Inflammatory macrophage treated with lipopolysaccharide for 1 hour (primary cell): ENCODE data around the gene POMP.
"Not testable (repeated sequence)": the region's sequence is repeated elsewhere in the genome, so short reads cannot be mapped to it uniquely, and the experiment has no call there.

Source experiments
- DNase-seq, 2 donors: peaks; one replicate each; pipeline ENCODE4 v3.0.0-alpha.2; 2020 to 2022

Gene POMP

GRCh38 chr13:28637714-28638355 is 21.1 kb upstream of the POMP start:
- DNase-seq: no peak

DNA sequence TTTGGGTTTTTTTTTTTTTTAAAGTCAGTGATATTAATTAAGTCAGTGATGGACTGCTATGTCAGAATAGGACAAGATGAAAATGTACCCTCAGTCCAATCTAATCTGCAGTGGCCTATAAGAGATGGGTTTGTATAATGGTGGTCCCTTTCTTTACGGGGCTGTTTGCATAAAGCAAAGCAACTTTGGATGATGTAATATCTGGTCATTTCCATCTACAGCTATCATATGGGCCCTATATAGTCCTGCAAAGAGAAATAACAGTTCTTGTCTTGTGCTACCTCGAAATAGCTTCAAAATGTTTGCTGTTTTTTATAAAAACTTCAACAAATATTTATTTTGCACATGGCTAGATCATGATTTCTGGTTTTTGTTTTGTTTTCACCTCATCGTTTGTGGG is 20.2 kb upstream of the POMP start:
- DNase-seq: no peak

GRCh38 chr13:28640861-28641599 is 17.9 kb upstream of the POMP start:
- no peak for DNase-seq

DNA sequence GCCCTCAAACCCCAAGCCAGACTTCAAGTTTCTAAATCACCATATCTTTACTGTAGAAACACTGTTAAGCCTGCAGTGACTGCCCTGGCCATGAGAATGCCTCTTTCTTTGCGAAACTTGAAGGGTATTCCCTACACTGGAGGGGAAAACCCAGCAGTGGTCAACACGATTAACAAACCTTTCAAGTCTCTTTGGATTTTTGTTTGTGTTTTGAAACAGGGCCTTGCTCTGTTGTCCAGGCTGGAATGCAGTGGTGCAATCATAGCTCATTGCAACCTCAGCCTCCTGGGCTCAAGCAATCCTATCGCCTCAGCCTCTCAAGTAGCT is 17.4 kb upstream of the POMP start:
- DNase-seq: peak; percentile 70 to 92

DNA sequence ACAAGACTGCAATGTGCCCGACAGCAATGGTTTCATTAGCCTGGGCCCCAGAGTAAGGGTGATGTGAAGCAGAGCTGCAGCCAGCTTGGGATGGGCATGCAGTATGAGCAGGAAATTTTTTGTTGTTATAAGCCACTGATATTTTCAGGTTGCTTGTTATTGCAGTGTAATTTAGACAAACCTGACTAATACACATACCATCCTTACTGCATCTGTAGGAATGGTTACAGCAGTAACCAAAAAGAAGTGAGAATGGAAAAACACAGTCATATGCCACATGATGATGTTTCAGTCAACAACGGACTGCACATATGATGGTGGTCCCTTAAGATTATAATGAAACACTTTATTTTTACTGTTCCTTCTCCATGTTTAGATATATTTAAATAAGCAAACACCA is 8.6 kb upstream of the POMP start:
- no peak for DNase-seq

GRCh38 chr13:28651810-28652401 is 7.0 kb upstream of the POMP start:
- DNase-seq: peak; percentile 18 to 35

DNA sequence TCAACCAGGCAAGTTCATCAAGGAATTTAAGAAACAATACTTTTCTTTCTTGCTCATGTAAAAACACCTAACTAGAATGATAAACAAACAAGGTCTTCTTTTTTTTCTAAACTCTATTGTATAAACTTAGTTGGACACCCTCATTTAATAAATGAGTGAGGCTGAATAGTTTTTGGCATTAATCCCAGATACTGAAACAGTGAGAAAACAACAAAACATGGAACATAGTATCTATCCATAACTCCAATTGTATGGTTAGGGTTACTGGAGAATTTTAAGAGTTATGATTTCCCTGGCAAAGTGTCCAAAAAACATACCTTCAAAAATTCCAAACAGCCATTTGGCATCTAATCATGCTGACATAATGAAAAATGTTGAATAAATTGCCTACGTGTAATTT is 5.8 kb upstream of the POMP start:
- DNase-seq: no peak

GRCh38 chr13:28654276-28654675 is 4.7 kb upstream of the POMP start:
- DNase-seq: no peak

GRCh38 chr13:28655561-28655960 is 3.4 kb upstream of the POMP start:
- no peak for DNase-seq

DNA sequence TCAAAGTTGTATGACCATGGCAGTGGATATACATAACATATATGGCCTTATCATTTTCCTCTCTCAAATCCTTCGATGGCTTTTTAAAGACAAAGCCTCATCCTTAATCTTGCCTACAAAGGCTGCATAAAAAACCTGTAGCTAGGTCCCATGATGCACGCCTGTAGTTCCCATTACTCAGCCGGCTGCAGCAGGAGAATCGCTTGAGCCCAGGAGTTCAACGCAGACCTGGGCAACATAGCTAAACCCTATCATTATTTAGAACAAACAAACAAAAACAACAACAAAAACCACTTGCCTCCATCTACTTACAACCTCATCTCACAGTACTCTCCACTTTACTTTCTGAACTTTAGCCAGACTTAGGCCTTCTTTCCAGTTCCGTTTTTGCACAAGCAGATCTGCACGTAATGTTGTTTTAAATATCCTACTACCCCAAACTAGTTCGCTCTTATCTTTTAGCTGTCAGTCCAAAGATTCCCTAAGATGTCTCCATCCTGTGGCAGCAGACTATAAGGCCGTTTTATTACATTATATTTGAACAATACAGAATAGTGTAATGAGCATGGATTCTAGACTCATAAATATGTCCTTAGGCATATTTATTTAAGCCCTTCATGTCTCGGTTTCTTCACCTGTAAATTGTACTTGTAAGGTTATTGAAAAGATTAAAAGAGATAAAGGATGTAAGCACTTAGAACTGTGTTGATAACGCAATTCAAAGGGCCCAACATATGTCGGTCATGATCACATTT is 969 bp upstream of the POMP start:
- DNase-seq: peak; percentile 30 to 57

DNA sequence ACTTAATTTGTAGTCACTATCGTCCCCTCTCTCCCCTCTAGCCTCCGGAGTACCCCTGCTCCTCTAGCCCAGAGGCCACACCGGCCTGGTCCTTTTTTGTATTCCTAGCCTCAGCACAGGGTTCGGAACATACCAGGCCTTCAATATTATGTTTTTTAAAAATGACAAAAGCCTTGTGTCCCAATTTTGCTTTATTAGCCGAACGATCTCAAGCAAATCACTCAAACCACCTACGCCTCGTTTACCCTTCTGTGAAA is 463 bp upstream of the POMP start:
- no peak for DNase-seq

- peak; percentile 56 to 58 for DNase-seq
These were observed 666 bp downstream of the POMP start for GRCh38 chr13:28659621-28659970.

- DNase-seq: no peak
These were observed 8.1 kb downstream of the POMP start for GRCh38 chr13:28666897-28667488.

- peak; percentile 28 to 31 for DNase-seq
These were observed 12.3 kb downstream of the POMP start for GRCh38 chr13:28671126-28671792.

DNA sequence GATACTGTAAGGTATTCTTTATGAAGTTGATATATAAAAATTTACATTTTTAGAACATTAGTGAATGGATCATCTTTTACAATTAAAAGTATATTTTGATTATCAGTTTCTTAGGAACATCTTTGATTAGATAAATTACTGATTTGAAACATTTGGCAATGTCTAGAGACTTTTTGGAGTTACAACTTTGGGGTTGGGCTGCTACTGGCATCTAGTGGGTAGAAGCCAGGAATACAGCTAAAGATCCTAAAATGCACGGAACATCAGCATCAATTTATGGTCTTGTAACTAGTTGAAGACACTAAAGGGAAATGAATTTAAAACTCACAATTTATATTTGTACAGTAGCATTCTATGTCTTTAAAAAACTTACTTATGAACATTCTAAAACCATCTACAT is 19.9 kb downstream of the POMP start:
- DNase-seq: no peak

GRCh38 chr13:28679628-28680027 is 20.7 kb downstream of the POMP start:
- DNase-seq: no peak

- no peak for DNase-seq
These were observed 21.6 kb downstream of the POMP start for GRCh38 chr13:28680541-28680940.

- DNase-seq: not testable (repeated sequence)
These were observed 24.2 kb downstream of the POMP start for GRCh38 chr13:28683169-28683568.

GRCh38 chr13:28684257-28684656 is 25.3 kb downstream of the POMP start:
- no peak for DNase-seq

- DNase-seq: no peak
These were observed 26.2 kb downstream of the POMP start for GRCh38 chr13:28685114-28685513.

DNA sequence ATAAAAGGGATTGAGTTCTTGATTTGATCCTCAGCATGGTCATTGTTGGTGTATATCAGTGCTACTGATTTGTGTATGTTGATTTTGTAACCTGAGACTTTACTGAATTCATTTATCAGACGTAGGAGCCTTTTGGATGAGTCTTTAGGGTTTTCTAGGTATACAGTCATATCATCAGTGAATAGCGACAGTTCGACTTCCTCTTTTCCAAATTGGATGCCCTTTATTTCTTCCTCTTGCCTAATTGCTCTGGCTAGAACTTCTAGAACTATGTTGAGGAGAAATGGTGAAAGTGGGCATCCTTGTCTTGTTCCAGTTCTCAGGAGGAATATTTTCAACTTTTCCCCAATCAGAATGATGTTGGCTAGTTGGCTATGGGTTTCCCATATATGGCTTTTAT is 27.0 kb downstream of the POMP start:
- DNase-seq: peak in 1 of 2 donors; percentile 16

DNA sequence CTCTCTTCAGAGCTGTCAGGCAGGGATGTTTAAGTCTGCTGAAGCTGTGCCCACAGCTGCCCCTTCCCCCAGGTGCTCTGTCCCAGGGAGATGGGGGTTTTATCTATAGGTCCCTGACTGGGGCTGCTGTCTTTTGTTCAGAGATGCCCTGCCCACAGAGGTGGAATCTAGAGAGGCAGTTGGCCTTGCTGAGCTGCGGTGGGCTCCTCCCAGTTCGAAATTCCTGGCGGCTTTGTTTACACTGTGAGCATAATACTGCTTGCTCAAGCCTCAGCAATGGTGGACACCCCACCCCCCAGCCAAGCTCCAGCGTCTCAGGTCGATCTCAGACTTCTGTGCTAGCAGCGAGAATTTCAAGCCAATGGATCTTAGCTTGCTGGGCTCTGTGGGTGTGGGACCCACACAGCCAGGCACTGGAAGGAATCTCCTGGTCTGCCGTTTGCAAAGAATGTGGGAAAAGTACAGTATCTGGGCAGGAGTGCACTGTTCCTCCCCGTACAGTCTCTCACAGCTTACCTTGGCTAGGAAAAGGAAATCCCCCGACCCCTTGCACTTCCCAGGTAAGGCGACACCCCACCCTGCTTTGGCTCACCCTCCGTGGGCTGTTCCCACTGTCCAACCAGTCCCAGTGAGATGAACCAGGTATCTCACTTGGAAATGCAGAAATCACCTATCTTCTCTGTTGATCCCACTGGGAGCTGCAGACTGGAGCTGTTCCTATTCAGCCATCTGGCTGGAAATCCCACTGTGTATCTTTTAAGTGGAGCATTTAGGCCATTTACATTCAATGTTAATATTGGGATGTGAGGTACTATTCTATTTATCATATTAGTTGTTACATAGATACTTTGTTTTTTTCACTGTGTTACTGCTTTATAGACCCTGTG is 34.9 kb downstream of the POMP start:
- DNase-seq: not testable (repeated sequence)
